Type B pancreatic cell (in vitro differentiated cells): ENCODE data around the gene PDX1. TPM values are rescaled to one million over a fixed set of nuclear protein-coding genes. Genes with fewer than 3 reads are reported as not detected.

Experiments used
- DNase-seq: peaks from one replicate; pipeline ENCODE4 v3.0.0; 2021; ENCODE audit warnings: mixed read lengths; ENCODE audit not compliant: unreplicated experiment; ENCODE audit errors: extremely low spot score
- H3K27ac Mint-ChIP-seq: 2 replicates; pipeline ENCODE4 v1.8.0; 2021; ENCODE audit warnings: mild to moderate bottlenecking, mixed read lengths
- H3K27me3 Mint-ChIP-seq: 2 replicates; pipeline ENCODE4 v1.8.0; 2021; ENCODE audit warnings: mixed read lengths
- H3K36me3 Mint-ChIP-seq: 2 replicates; pipeline ENCODE4 v1.8.0; 2021; ENCODE audit warnings: mixed read lengths
- H3K4me1 Mint-ChIP-seq: one replicate; pipeline ENCODE4 v1.8.0; 2021; ENCODE audit warnings: mixed read lengths; ENCODE audit not compliant: unreplicated experiment
- H3K4me3 Mint-ChIP-seq: 2 replicates; pipeline ENCODE4 v1.8.0; 2021; ENCODE audit warnings: mild to moderate bottlenecking, mixed read lengths
- H3K9me3 Mint-ChIP-seq: 2 replicates; pipeline ENCODE4 v1.8.0; 2021; ENCODE audit warnings: mixed read lengths
- total RNA-seq: library from RNA; stranded (reverse); gene quantifications from 2 replicates; pipeline ENCODE4 v1.2.1, GENCODE V29; 2021; ENCODE audit warnings: low replicate concordance
- TF ChIP-seq, protein P1 (sequence below): fragments of 200-600 bp; sonication (generic); conservative IDR thresholded peaks from 2 replicates; pipeline ENCODE4 v1.5.0; 2021; ENCODE audit warnings: antibody characterized with exemption, mild to moderate bottlenecking

The PDX1 gene
- total RNA-seq, 1 donor from 2014 or later: 7.1 TPM

DNA sequence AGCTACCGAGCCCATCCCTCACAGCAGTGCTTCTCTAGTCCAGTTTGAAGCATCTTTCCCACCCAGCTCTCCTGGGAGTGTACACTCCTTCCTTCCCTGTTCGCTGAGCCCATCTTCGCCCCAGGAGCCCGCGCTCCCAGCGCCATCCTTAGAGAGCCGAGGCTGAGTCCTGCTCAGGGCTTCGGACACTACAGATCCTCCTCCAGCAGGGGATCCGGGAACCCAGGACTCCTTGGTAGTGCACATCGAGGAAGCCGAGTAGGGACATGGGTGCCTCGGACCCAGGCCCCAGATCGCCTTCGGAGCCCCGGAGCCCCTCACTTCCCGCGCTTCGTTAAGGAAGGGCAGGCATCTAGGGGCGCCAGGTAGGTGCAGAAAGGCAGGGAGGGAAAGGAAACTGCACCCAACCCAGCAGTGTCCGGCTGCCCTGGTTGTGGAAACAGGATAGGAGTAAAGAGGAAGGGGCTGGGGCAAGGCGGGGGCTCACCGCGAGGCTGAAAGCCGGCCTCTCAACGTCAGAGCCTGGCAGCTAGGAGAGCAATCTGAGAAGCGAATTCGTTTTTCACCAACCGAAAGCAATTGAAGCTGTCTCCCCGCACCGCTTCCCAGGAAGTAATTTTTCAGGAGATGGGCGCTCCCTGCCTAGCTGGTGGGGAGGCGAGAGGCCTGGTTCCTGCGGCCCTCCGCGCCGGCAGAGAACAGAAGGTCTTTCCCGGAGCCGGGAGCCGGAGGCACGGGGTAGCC lies 1.0 kb downstream of the PDX1 start:
- peaks cover 90% of the 10 kb centered on the region for H3K27me3 Mint-ChIP-seq
- H3K4me3 Mint-ChIP-seq: peak overlapping the region; percentile 89

DNA sequence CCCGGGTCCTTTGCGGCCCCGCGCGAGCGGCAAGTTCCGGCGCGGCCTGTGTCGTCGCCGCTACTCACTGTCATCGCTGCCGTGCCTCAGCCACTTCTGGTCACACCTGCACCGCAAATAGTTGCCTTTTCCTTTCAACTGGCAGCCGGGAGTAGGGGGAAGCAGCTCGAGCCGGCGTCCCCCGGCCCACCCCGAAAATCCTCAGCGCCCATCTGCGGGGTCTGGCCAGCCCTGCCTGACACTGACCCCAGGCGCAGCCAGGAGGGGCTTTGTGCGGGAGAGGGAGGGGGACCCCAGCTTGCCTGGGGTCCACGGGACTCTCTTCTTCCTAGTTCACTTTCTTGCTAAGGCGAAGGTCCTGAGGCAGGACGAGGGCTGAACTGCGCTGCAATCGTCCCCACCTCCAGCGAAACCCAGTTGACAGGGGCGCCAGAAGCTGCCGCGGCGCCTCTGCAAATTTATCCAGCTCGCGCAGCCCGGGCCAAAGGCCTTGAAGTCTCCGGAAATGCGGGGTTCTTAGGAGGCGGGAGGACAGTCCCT lies 1.7 kb downstream of the PDX1 start:
- H3K27me3 Mint-ChIP-seq: peaks cover 90% of the 10 kb centered on the region
- DNase-seq: no peak
- no peaks in the 10 kb centered on the region for H3K9me3 Mint-ChIP-seq
- peak overlapping the region; percentile 89 for H3K4me3 Mint-ChIP-seq
- no peaks in the 10 kb centered on the region for H3K36me3 Mint-ChIP-seq
- peaks cover 8% of the 10 kb centered on the region for H3K4me1 Mint-ChIP-seq
- no peak overlapping the region for H3K27ac Mint-ChIP-seq
- TF ChIP-seq, protein P1, sequence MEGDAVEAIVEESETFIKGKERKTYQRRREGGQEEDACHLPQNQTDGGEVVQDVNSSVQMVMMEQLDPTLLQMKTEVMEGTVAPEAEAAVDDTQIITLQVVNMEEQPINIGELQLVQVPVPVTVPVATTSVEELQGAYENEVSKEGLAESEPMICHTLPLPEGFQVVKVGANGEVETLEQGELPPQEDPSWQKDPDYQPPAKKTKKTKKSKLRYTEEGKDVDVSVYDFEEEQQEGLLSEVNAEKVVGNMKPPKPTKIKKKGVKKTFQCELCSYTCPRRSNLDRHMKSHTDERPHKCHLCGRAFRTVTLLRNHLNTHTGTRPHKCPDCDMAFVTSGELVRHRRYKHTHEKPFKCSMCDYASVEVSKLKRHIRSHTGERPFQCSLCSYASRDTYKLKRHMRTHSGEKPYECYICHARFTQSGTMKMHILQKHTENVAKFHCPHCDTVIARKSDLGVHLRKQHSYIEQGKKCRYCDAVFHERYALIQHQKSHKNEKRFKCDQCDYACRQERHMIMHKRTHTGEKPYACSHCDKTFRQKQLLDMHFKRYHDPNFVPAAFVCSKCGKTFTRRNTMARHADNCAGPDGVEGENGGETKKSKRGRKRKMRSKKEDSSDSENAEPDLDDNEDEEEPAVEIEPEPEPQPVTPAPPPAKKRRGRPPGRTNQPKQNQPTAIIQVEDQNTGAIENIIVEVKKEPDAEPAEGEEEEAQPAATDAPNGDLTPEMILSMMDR: no peak

More for the DNA sequence above, 1.0 kb downstream of the PDX1 start:
- no peaks in the 10 kb centered on the region for H3K36me3 Mint-ChIP-seq
- H3K27ac Mint-ChIP-seq: peak overlapping the region; percentile 72
- no peaks in the 10 kb centered on the region for H3K9me3 Mint-ChIP-seq
- TF ChIP-seq, protein P1: no peak
- peaks cover 8% of the 10 kb centered on the region for H3K4me1 Mint-ChIP-seq
- DNase-seq: no peak

DNA sequence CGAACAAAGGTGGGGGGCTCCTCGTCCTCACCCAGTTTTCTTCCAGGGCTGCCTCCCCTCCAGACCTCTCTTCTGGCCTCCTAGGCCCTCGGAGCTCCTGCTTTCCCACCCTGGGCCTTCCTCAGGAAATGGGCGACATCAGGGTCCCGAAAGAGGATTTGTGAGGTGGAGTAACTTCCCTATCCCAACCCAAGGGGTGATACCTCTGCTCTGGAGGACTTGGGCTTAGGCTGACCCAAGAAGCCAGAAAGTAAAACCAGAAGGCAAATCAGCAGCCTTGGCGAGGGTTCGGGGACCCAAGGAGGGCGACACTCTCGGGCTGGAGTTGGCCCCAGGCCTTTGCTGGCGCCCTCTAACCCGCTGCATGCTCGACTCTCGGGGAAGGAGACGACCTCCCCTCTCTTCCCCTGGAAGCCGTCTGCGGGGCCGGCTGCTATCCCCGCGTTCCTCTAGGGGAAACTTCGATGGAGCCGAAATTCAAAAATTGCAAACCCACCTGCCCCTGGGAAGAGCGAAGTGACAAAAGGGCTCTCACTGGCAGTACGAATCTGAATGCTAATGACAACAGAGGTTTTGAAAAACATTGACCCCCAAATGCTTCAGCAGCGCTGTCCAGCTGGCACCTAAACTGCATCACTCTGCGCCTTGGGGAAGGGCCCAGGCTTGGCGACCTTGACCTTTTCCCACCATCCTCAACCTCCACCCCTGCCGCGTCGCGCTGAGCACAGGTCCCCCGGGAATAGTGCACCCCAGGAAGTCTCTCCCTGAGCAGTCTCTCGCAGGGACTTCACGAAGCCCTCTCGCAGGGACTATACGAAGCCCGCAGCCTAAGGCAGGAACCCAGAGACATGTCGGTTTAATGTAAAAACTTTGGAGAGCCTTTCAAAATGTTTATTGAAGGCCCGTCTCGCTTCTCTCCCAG lies 2.4 kb downstream of the PDX1 start:
- no peak for DNase-seq
- peaks cover 90% of the 10 kb centered on the region for H3K27me3 Mint-ChIP-seq
- H3K4me1 Mint-ChIP-seq: peaks cover 6% of the 10 kb centered on the region
- peak overlapping the region; percentile 34 for H3K27ac Mint-ChIP-seq
- H3K36me3 Mint-ChIP-seq: no peaks in the 10 kb centered on the region
- no peaks in the 10 kb centered on the region for H3K9me3 Mint-ChIP-seq
- TF ChIP-seq, protein P1: no peak
- peak overlapping the region; percentile 89 for H3K4me3 Mint-ChIP-seq

DNA sequence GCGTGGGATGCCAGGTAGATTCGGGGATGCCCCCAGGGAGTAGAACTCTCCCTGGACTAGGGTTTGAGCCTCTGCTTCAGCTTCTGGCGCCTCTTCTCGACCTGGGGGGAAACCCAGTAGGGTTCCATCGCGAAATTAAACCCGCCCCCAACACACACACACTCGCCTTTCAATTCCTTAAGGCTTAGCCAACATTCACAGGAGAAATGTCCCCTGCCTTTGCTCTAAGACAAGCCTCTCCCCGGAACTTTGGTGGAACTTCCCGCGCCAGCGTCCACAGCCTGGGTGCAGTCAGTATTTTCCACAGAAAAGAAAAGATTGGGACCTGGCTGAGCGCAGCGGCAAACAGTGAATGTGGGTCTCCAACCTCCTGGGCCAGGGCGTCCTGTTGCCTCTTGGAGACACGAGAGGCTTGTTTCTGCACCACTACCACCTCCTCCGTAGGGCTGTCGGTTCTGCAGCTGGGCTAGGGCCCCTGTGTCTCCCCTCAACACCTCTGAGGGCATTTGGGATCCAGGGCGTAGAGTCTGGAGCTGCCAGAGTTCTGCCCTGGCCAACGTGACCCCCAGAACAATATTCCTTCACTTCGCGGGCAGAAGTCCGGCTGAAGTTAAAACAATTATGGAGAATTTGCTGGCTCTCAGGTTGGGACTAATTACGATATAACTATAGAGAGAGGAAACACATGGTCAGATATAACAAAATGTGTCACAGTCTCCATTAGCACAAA lies 3.2 kb downstream of the PDX1 start:
- H3K27ac Mint-ChIP-seq: no peak overlapping the region
- peaks cover 4% of the 10 kb centered on the region for H3K4me1 Mint-ChIP-seq
- no peaks in the 10 kb centered on the region for H3K36me3 Mint-ChIP-seq
- DNase-seq: no peak
- peaks cover 90% of the 10 kb centered on the region for H3K27me3 Mint-ChIP-seq
- H3K4me3 Mint-ChIP-seq: peak overlapping the region; percentile 65
- TF ChIP-seq, protein P1: no peak
- H3K9me3 Mint-ChIP-seq: no peaks in the 10 kb centered on the region
